Activated CD8-positive, alpha-beta T cell treated with anti-CD3 and anti-CD28 coated beads for 36 hours (primary cell): ENCODE results near the gene MTREX. TPM values are rescaled to one million over a fixed set of nuclear protein-coding genes. Genes with fewer than 3 reads are reported as not detected.

Experiments used
- ATAC-seq: fragments of 200-7000 bp; cut with Tn5 transposase; one replicate; pipeline ENCODE4 v1.10.0; 2021; ENCODE audit warnings: mild to moderate bottlenecking, moderate library complexity
- CTCF ChIA-PET: fragments of 350-600 bp; sonication (Branson Sonifier 250); formaldehyde crosslinking; loops from one replicate; lab custom pipeline; 2021; ENCODE audit warnings: antibody characterized with exemption; lab: Charles Lee
- POLR2A ChIA-PET: fragments of 350-600 bp; sonication (Branson Sonifier 250); formaldehyde crosslinking; loops from one replicate; lab custom pipeline; 2021; ENCODE audit warnings: antibody characterized with exemption; lab: Charles Lee
- DNase-seq: peaks from one replicate; pipeline ENCODE4 v3.0.0-alpha.2; 2020
- H3K27ac Mint-ChIP-seq: one replicate; pipeline ENCODE4 v1.8.0; 2021; ENCODE audit warnings: mild to moderate bottlenecking, mixed read lengths
- H3K27me3 Mint-ChIP-seq: one replicate; pipeline ENCODE4 v1.8.0; 2021; ENCODE audit warnings: mixed read lengths
- H3K36me3 Mint-ChIP-seq: one replicate; pipeline ENCODE4 v1.8.0; 2021; ENCODE audit warnings: low read depth, mixed read lengths
- H3K4me1 Mint-ChIP-seq: one replicate; pipeline ENCODE4 v1.8.0; 2021; ENCODE audit warnings: low read depth, mixed read lengths
- H3K4me3 Mint-ChIP-seq: one replicate; pipeline ENCODE4 v1.8.0; 2021; ENCODE audit warnings: mild to moderate bottlenecking, moderate library complexity, mixed read lengths
- H3K9me3 Mint-ChIP-seq: one replicate; pipeline ENCODE4 v1.8.0; 2021; ENCODE audit warnings: mixed read lengths
- CTCF ChIP-seq: fragments of 200-600 bp; IDR thresholded peaks from one replicate; pipeline ENCODE4 v1.8.0; 2022; ENCODE audit warnings: antibody characterized with exemption, mild to moderate bottlenecking
- intact Hi-C: fragments of 100-400 bp; cut with micrococcal nuclease; formaldehyde crosslinking; loops from one replicate; pipeline ENCODE4 v1.10.0; 2022
- total RNA-seq, 2 experiments: library from RNA; stranded (reverse); gene quantifications; one replicate each; pipeline ENCODE4 v1.2.3, GENCODE V29; 2021

MTREX gene
- 10 to 100 TPM; 88.9 to 93.4 TPM for total RNA-seq

DNA sequence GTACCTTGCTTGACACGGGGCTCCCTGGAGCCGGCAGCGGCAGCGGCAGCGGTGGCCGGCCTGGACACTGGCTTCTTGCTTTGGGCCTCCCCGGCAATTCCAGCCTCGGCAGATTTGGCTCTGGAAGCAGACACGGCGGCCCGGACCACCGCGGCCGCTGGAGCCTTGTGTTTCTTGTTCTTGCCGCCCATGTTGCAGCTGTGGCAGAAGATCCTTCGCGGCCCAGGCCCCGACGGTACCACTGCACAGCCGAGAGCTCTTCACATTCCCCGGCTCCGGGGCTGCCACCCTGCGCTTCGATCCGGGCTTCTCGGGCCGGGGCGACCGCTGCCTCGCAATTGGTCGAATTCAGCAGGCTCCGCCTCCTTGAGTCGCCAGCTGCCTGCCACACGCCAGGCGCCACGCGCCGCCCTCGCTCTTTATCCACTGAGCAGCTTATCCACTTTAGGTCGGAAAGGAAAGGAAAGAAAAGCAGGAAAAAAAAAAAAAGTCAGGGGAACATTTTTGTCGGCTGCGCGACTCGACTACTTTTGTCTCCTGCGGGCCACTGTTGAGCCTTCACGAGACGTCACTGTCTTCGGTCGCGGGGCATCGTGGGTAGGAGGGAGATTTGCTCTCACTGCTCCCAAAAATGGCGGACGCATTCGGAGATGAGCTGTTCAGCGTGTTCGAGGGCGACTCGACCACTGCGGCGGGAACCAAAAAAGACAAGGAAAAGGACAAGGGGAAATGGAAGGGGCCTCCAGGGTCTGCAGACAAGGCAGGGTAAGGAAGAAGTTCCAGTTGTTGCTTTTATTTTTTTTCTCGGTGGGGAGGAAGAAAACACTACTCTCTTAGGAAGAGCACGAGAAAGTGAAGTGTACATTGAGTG is at the start of gene MTREX, which contains the start of gene DHX29:
Gene MTREX (plus strand): TSS at position 607 of the 871 bp plus-strand sequence. CDS start 25 bp downstream, at position 632.
Gene DHX29 (minus strand): TSS at position 312 of the 871 bp plus-strand sequence. CDS start 121 bp downstream, at position 191.
- DNase-seq (peak; percentile 91), ATAC-seq (peak; percentile 93)
- H3K27ac Mint-ChIP-seq = no peak within 1 kb of the TSS
- ChIA-PET POLR2A (interaction anchor here (0.5 to 2.4 kb wide), 11 partner anchors 10 to 899 kb away, joined by 3 to 10 read pairs (median 3); partner anchors contain the start of gene CCNO), CTCF (interaction anchor here (1.0 to 2.6 kb wide), 8 partner anchors 10 to 134 kb away, joined by 3 to 13 read pairs (median 4); partner anchors contain the start of genes CDC20B and MCIDAS)
- peaks cover 5% of the 10 kb centered on the region for H3K9me3 Mint-ChIP-seq
- H3K27me3 Mint-ChIP-seq = no peaks in the 10 kb centered on the region
- peaks cover 33% of the 10 kb centered on the region for H3K4me1 Mint-ChIP-seq
- no peak for TF ChIP-seq CTCF
- intact Hi-C loops = loop anchor here (5.0 kb wide), 2 partner anchors 80 to 135 kb away; partner anchors contain the start of genes CDC20B and MCIDAS
- H3K36me3 Mint-ChIP-seq = peaks cover 24% of the 10 kb centered on the region
- no peak within 1 kb of the TSS for H3K4me3 Mint-ChIP-seq

DNA sequence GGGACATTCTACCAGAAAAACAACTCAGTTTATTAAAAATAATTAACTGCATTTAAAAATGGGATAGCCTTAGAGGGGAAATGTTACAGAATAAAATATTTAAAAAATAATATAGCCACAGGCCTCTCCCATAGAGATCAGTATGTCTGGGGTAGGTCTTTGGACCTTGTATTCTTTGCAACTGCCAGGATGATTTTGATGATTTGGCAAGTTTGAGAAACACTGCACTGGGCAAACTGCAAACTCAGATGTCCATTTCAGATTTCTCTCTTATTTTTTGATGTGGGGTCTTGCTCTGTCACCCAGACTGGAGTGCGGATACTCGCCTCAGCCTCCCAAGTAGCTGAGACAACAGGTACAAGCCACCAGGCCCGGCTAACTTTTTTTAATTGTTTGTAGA is 49.5 kb upstream of the MTREX start:
- no peak overlapping the region for H3K27ac Mint-ChIP-seq
- ChIA-PET CTCF (interaction anchor here (1.7 kb wide), 1 partner anchor 32 kb away, joined by 5 read pairs; no protein-coding TSS in a partner anchor), POLR2A (interaction anchor here (0.9 kb wide), 1 partner anchor 10 kb away, joined by 3 read pairs; no protein-coding TSS in a partner anchor)
- peaks cover 2% of the 10 kb centered on the region for H3K4me1 Mint-ChIP-seq
- no peaks in the 10 kb centered on the region for H3K9me3 Mint-ChIP-seq
- H3K27me3 Mint-ChIP-seq = no peaks in the 10 kb centered on the region
- DNase-seq (no peak), ATAC-seq (no peak)
- H3K36me3 Mint-ChIP-seq = peaks cover 17% of the 10 kb centered on the region
- no peak overlapping the region for H3K4me3 Mint-ChIP-seq
- intact Hi-C loops = no loop called here
- no peak for TF ChIP-seq CTCF

- no peak for DNase-seq
These were observed 31.0 kb upstream of the MTREX start for GRCh38 chr5:55276771-55277170.

DNA sequence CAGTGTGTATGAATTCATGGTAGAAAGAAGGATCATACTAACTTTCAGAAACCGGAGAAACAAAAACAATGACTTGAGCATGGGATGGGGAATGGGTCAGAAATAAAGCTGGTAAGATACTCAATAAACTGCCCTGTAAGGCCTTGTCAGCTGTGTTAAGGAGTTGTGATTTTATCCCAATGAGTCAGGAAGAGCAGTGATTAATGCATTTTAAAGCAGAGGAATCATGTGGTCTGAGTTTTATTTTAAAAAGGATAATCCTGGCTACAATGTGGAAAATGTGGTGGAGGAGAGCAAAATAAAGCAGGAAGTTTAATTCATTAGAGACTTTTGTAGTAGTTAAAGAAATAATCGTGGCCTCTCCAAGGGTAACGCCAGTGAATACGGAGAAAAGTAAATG is 29.0 kb upstream of the MTREX start:
- H3K36me3 Mint-ChIP-seq = peaks cover 44% of the 10 kb centered on the region

More at GRCh38 chr5:55276771-55277170, 31.0 kb upstream of the MTREX start:
- Mint-ChIP-seq H3K36me3 (peaks cover 40% of the 10 kb centered on the region), H3K27me3 (no peaks in the 10 kb centered on the region), H3K4me3 (no peak overlapping the region), H3K27ac (no peak overlapping the region), H3K9me3 (no peaks in the 10 kb centered on the region), H3K4me1 (no peaks in the 10 kb centered on the region)
- CTCF ChIA-PET = no interaction called here
- intact Hi-C loops = no loop called here
- TF ChIP-seq CTCF = no peak
- POLR2A ChIA-PET = no interaction called here
- no peak for ATAC-seq

More for the DNA sequence above, 29.0 kb upstream of the MTREX start:
- intact Hi-C loops = no loop called here
- ChIA-PET POLR2A (no interaction called here), CTCF (no interaction called here)
- TF ChIP-seq CTCF = no peak
- no peaks in the 10 kb centered on the region for H3K27me3 Mint-ChIP-seq
- H3K4me3 Mint-ChIP-seq = no peak overlapping the region
- no peaks in the 10 kb centered on the region for H3K9me3 Mint-ChIP-seq
- no peak overlapping the region for H3K27ac Mint-ChIP-seq
- no peak for ATAC-seq
- DNase-seq = no peak
- no peaks in the 10 kb centered on the region for H3K4me1 Mint-ChIP-seq
